HAP-1 (cell line): ENCODE data around the gene CTCF.
A peak's percentile ranks its signal among the peaks of the same experiment; 100 is the strongest.

Experiments used
- DNase-seq, 2 experiments: peaks; one replicate each; pipeline ENCODE4 v3.0.0-alpha.2; 2016 to 2020; ENCODE audit warnings: low spot score in 2 of 2
- H3K27me3 ChIP-seq: fragments of 250-450 bp; sonication (Bioruptor Pico); 2 replicates; pipeline ENCODE4 v1.5.1; 2020; ENCODE audit warnings: low read depth, mild to moderate bottlenecking, moderate library complexity
- H3K36me3 ChIP-seq: fragments of 250-450 bp; sonication (Bioruptor Pico); replicated peaks from 2 replicates; pipeline ENCODE4 v1.5.1; 2020; ENCODE audit warnings: mild to moderate bottlenecking
- H3K4me1 ChIP-seq: fragments of 250-450 bp; sonication (Bioruptor Pico); 2 replicates; pipeline ENCODE4 v1.5.1; 2020; ENCODE audit warnings: mild to moderate bottlenecking
- H3K4me3 ChIP-seq: fragments of 250-450 bp; sonication (Bioruptor Pico); 2 replicates; pipeline ENCODE4 v1.5.1; 2020; ENCODE audit warnings: mild to moderate bottlenecking, moderate library complexity
- H3K9me3 ChIP-seq: fragments of 250-450 bp; sonication (Bioruptor Pico); 2 replicates; pipeline ENCODE4 v1.5.1; 2020; ENCODE audit warnings: mild to moderate bottlenecking, moderate library complexity
- in situ Hi-C: fragments of 300-500 bp; cut with MboI; formaldehyde crosslinking; loops from 3 replicates; pipeline ENCODE4 v1.14.3; 2020; ENCODE audit warnings: low sequenced_read_pairs, inconsistent platforms, mixed read lengths

The CTCF gene

DNA sequence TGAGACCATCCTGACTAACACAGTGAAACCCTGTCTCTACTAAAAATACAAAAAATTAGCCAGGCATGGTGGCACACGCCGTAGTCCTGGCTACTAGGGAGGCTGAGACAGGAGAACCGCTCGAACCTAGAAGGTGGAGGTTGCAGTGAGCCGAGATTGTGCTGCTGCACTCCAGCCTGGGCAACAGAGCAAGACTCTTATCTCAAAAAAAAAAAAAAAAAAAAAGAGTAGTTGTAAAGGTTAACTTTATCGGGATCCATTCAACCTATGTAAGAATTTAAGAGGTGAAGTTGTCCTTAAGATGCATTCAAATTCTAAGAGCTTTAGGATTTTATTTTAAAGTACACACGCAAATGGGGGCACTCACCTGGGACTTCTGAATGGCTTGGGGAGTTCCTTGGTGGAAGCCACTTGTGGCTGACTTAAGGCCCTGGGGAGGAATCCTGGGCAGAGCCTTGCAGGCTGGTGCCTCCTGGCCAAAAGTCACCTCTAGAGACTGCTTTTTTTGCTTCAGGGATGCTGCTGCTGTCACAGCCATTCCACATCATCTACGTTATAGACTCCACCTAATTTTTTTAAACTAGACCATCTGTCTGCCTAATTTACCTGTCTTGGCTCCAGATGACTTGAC, 3.3 kb downstream of the CTCF start:
- no peak for DNase-seq
- Histone ChIP-seq H3K9me3 (no peaks in the 10 kb centered on the region), H3K4me3 (no peak overlapping the region), H3K27me3 (no peaks in the 10 kb centered on the region), H3K36me3 (peaks cover 5% of the 10 kb centered on the region; the same call in 1 of the 2 replicates), H3K4me1 (peaks cover 19% of the 10 kb centered on the region)
- in situ Hi-C loops: no loop called here

DNA sequence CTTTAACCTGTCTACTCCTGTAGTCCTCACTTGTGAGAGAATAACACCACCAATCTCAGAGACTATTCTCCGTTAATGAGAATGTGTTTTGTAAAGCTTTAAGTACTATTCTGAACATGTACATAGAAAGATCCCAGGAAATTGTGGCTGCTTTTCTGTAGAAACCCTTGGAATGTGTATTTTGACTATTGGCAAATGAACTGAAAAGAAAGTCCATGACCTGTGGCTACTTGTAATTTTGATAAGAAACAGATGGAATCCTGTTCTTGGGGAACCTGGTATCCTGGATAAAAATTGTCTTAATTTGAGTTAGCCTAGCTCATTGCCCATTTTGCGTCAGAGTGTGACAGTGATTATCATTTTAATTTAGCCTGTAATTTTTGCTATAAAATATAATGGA, 9.1 kb downstream of the CTCF start:
- in situ Hi-C loops: no loop called here
- peaks cover 34% of the 10 kb centered on the region for H3K36me3 ChIP-seq
- no peaks in the 10 kb centered on the region for H3K9me3 ChIP-seq
- H3K4me1 ChIP-seq: no peaks in the 10 kb centered on the region
- H3K4me3 ChIP-seq: no peak overlapping the region
- no peaks in the 10 kb centered on the region for H3K27me3 ChIP-seq
- no peak for DNase-seq

DNA sequence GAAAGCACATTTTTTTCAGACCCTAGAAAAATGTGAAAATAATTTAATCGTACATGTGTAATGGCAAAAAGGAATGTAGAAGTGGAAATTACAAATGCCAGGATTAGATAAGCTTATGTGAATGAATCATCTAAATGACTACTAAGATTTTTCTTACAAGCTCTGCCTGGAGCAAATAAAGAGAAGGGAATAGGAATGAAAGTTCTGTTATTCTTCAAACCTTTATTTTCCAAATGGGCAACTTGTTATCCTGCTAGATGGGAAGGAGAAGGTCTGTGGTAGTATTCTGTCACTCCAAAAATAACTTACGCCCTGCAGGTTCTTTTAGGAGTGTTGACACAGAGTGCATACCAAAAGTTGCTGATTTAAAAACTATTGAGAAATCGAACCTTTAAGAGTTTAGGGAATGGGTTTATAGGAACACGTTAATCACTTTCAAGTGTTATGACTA, 9.7 kb downstream of the CTCF start:
- DNase-seq: no peak

GRCh38 chr16:67579686-67580085, 17.4 kb downstream of the CTCF start:
- H3K9me3 ChIP-seq: no peaks in the 10 kb centered on the region
- in situ Hi-C loops: no loop called here
- no peaks in the 10 kb centered on the region for H3K4me1 ChIP-seq
- H3K27me3 ChIP-seq: no peaks in the 10 kb centered on the region
- peaks cover 23% of the 10 kb centered on the region for H3K36me3 ChIP-seq
- H3K4me3 ChIP-seq: no peak overlapping the region
- no peak for DNase-seq

More for the DNA sequence above, 9.7 kb downstream of the CTCF start:
- Histone ChIP-seq H3K27me3 (no peaks in the 10 kb centered on the region), H3K4me3 (no peak overlapping the region), H3K36me3 (peaks cover 34% of the 10 kb centered on the region), H3K9me3 (no peaks in the 10 kb centered on the region), H3K4me1 (no peaks in the 10 kb centered on the region)
- in situ Hi-C loops: no loop called here

DNA sequence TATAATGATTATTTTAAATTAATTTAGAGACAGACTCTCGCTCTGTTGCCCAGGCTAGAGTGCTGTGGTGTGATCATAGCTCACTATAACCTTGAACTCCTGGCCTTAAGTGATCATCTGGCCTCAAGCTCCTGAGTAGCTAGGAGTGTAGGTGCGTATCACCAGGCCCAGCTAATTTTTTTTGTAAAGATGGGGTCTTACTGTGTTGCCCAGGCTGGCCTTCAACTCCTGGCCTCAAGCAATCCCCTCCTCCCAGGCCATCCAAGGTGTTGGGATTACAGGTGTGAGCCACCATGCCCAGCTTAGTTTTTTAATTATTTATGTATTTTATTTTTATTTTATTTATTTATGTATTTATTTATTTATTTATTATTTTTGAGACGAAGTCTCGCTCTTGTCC, 17.9 kb downstream of the CTCF start:
- Histone ChIP-seq H3K9me3 (no peaks in the 10 kb centered on the region), H3K4me1 (no peaks in the 10 kb centered on the region), H3K36me3 (peaks cover 18% of the 10 kb centered on the region), H3K27me3 (no peaks in the 10 kb centered on the region), H3K4me3 (no peak overlapping the region)
- DNase-seq: no peak
- in situ Hi-C loops: no loop called here

DNA sequence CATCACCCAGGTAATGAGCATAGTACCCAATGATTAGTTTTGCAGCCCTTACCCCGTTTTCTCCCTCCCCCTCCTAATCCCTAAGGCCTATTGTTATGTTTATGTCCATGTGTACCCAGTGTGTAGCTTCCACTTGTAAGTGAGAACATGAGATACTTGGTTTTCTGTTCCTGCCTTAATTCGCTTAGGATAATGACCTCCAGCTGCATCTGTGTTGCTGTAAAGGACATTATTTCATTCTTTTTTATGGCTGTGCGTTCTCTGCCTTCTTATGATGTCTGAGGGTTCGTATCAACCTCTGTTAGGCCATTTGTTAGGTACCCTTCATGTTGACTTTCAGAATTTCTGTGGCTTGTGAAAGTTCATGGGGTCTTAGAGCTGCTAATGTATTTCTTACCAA, 31.0 kb downstream of the CTCF start:
- in situ Hi-C loops: no loop called here
- Histone ChIP-seq H3K4me3 (no peak overlapping the region), H3K4me1 (peaks cover 36% of the 10 kb centered on the region), H3K36me3 (no peaks in the 10 kb centered on the region; the same call in none of the 2 replicates), H3K9me3 (no peaks in the 10 kb centered on the region), H3K27me3 (no peaks in the 10 kb centered on the region)
- peak; percentile 42 to 84 for DNase-seq

- in situ Hi-C loops: no loop called here
- H3K9me3 ChIP-seq: no peaks in the 10 kb centered on the region
- no peaks in the 10 kb centered on the region; the same call in none of the 2 replicates for H3K36me3 ChIP-seq
- no peak overlapping the region for H3K4me3 ChIP-seq
- DNase-seq: no peak
- peaks cover 36% of the 10 kb centered on the region for H3K4me1 ChIP-seq
- H3K27me3 ChIP-seq: no peaks in the 10 kb centered on the region
Measured at GRCh38 chr16:67593701-67594100, 31.4 kb downstream of the CTCF start.

DNA sequence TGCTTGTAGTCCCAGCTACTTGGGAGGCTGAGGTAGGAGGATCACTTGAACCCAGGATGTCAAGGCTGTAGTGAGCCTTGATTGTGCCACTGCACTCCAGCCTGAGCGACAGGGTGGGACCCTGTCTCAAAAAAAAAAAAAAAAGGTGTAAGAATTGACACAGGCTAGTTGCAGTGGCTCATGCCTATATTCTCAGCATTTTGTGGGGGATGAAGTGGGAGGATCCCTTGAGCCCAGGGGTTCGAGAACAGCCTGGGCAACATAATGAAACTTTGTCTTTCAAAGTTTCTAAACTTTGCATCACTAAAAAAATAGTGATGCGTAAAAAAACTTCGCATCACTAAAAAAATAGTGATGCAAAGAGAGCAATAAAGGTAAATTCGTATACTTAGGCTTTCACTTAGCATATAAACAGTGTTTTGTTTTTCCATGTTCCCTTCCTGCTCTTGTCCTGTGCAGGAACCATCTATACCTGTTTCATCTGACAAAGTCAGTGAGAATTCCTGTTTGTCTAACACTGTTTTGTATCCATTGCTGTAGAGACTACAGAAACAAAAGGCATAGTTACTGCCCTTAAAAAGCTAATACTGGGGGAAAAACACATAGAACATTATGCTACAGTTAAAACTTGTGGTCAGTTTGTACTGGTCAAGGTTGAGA, 32.1 kb downstream of the CTCF start:
- no peaks in the 10 kb centered on the region; the same call in 1 of the 2 replicates for H3K36me3 ChIP-seq
- no peak for DNase-seq

DNA sequence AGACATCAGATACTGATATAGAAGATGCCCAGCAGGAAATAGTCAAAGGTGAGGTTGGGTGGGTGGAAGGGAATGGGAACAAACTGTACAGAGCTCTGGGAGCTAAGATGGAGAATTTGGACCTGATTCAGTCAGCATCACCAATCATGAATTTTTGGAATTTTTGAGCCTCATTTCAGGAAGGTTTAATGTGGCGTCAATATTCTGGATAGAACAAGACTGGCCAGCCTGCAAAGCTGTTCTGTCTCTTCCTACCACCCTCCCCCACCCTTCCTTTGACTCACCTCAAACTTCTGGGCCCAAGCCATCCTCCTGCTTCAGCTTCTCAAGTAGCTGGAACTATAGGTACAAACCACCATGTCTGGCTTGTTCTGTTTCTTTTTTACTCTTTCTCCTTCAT, 32.6 kb downstream of the CTCF start:
- Histone ChIP-seq H3K9me3 (no peaks in the 10 kb centered on the region), H3K36me3 (no peaks in the 10 kb centered on the region; the same call in 1 of the 2 replicates), H3K27me3 (no peaks in the 10 kb centered on the region), H3K4me1 (peaks cover 36% of the 10 kb centered on the region), H3K4me3 (no peak overlapping the region)
- DNase-seq: no peak
- in situ Hi-C loops: no loop called here

More for the DNA sequence above, 32.1 kb downstream of the CTCF start:
- Histone ChIP-seq H3K9me3 (no peaks in the 10 kb centered on the region), H3K4me1 (peaks cover 36% of the 10 kb centered on the region), H3K4me3 (no peak overlapping the region), H3K27me3 (no peaks in the 10 kb centered on the region)
- in situ Hi-C loops: no loop called here

DNA sequence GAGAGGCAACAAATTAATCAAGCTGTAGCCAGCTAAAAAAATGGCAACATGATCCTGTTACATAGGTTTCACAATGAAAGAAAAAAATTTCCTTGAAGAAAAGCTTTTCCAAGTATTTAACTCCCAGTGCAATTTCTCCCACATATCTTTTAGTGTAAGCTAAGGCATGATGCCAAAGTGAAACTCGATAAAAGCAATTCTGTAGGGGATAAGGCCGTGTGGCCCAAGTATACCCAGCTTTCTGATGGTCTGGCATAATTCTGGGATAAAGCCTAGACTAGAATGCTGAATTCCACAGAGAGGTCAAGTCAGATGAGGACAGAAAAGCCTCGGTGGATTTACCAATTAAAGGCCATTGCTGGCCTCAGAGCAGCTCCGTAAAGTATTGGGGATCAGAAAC, 36.2 kb downstream of the CTCF start:
- Histone ChIP-seq H3K9me3 (no peaks in the 10 kb centered on the region), H3K4me3 (no peak overlapping the region), H3K36me3 (peaks cover 3% of the 10 kb centered on the region; the same call in 1 of the 2 replicates), H3K4me1 (peaks cover 31% of the 10 kb centered on the region), H3K27me3 (no peaks in the 10 kb centered on the region)
- in situ Hi-C loops: no loop called here
- no peak for DNase-seq

GRCh38 chr16:67605641-67606040, 43.3 kb downstream of the CTCF start:
- no peaks in the 10 kb centered on the region for H3K9me3 ChIP-seq
- peaks cover 5% of the 10 kb centered on the region for H3K36me3 ChIP-seq
- peaks cover 2% of the 10 kb centered on the region; the same call in 1 of the 2 replicates for H3K4me1 ChIP-seq
- H3K27me3 ChIP-seq: no peaks in the 10 kb centered on the region
- no peak for DNase-seq
- in situ Hi-C loops: no loop called here
- H3K4me3 ChIP-seq: no peak overlapping the region

DNA sequence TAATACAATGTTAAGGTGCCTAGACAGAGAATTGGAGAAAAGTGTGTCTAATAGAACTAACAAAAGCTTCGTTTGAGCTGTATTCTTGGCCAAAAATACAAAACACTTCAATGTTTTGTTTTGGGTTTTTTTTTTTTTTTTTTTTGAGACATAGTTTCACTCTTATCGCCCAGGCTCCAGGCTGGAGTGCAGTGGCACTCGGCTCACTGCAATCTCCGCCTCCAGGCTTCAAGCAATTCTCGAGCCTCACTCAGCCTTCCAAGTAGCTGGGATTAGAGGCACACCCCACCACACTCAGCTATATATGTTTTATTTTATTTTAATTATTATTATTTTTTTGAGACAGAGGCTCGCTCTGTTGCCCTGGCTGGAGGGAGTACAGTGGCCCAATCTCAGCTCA, 44.3 kb downstream of the CTCF start:
- Histone ChIP-seq H3K4me1 (no peaks in the 10 kb centered on the region), H3K4me3 (no peak overlapping the region), H3K9me3 (no peaks in the 10 kb centered on the region), H3K36me3 (peaks cover 15% of the 10 kb centered on the region), H3K27me3 (no peaks in the 10 kb centered on the region)
- no peak for DNase-seq
- in situ Hi-C loops: no loop called here

GRCh38 chr16:67608364-67608763, 46.0 kb downstream of the CTCF start:
- H3K9me3 ChIP-seq: no peaks in the 10 kb centered on the region
- H3K27me3 ChIP-seq: no peaks in the 10 kb centered on the region
- H3K36me3 ChIP-seq: peaks cover 24% of the 10 kb centered on the region
- no peaks in the 10 kb centered on the region for H3K4me1 ChIP-seq
- in situ Hi-C loops: no loop called here
- no peak overlapping the region for H3K4me3 ChIP-seq
- DNase-seq: no peak

GRCh38 chr16:67613808-67614207, 51.5 kb downstream of the CTCF start:
- in situ Hi-C loops: no loop called here
- DNase-seq: peak in 1 of 2 experiments; percentile 50

More at GRCh38 chr16:67613808-67614207, 51.5 kb downstream of the CTCF start:
- H3K9me3 ChIP-seq: no peaks in the 10 kb centered on the region
- H3K4me1 ChIP-seq: no peaks in the 10 kb centered on the region
- peaks cover 60% of the 10 kb centered on the region for H3K36me3 ChIP-seq
- no peaks in the 10 kb centered on the region for H3K27me3 ChIP-seq
- H3K4me3 ChIP-seq: no peak overlapping the region
